GM18498 (cell line): ENCODE results near the gene GJD3.
"Not testable (repeated sequence)": the region's sequence is repeated elsewhere in the genome, so short reads cannot be mapped to it uniquely, and the experiment has no call there.

ENCODE experiments used
- ATAC-seq: cut with Tn5 transposase; IDR thresholded peaks from one replicate; pipeline ENCODE4 v1.9.1; 2021; ENCODE audit warnings: mild to moderate bottlenecking, moderate library complexity; ENCODE audit not compliant: unreplicated experiment

Gene GJD3, protein sequence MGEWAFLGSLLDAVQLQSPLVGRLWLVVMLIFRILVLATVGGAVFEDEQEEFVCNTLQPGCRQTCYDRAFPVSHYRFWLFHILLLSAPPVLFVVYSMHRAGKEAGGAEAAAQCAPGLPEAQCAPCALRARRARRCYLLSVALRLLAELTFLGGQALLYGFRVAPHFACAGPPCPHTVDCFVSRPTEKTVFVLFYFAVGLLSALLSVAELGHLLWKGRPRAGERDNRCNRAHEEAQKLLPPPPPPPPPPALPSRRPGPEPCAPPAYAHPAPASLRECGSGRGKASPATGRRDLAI

DNA sequence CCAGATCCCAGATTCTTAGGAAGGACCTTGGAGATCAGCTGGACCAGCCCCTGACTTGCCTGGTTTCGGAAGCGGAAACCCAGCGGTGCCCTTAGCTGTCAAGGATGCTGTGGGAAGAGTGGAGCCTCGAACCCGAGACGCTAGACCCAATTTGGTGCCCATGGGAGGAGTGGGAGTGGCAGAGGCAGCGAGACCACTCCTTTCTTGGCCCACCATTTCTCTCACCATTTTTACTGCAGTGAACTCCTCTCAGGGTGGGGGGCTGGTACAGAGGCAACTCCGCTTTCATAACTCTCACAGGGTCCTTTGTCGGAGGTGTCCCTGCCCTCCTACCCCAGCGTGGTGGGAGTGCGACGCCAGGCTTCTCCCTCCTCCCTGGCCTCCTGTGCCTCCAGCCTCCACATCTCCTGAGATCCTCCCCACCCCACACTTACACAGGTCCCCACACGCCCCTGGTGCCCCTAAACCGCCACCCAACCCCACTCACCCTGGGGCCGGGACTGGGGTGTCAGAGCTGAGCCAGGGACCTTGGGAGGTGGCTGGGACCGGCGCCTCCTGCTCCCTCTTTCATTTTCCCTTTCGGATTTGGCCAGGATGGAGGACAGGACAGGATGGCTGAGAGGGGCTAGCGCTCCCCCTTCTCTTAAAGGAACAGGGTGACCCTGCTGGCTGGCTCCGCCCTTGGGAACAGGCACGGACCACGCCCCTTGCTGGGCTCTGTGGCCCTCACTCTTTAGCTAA, at the start of gene GJD3:
TSS of gene GJD3 (minus strand) at position 617 of the 741 bp plus-strand sequence. CDS start 922 bp downstream, outside the sequence.
- no peak for ATAC-seq

DNA sequence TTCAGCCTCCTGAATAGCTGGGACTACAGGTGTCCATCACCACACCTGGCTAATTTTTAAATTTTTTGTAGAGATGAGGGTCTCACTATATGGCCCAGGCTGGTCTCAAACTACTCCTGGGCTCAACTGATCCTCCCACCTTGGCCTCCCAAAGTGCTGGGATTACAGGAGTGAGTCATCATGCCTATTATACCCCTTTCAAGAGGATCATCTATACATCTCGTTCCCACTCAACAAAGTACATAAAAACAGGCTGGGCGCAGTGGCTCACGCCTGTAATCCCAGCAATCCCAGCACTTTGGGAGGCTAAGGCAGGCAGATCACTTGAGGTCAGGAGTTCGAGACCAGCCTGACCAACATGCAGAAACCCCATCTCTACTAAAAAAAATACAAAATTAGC, 49.8 kb upstream of the GJD3 start:
- not testable (repeated sequence) for ATAC-seq

DNA sequence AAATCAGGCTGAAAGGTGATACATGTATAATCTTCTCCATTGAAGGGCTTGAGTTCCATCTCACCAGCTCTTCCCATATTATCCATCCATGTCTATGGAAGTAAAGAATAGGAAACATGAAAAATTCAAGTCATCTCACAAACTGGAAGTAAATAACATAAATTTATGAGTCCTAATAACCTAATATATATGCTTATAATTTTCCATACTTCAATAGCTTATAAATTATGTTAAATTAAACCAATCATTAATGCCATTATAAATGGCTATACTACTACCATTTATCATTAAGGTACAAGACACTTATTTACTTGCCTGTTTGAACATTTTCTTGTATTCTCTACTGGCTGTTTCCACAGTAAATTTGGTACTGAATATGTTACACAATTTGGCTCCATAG, 48.3 kb upstream of the GJD3 start:
- ATAC-seq: no peak

DNA sequence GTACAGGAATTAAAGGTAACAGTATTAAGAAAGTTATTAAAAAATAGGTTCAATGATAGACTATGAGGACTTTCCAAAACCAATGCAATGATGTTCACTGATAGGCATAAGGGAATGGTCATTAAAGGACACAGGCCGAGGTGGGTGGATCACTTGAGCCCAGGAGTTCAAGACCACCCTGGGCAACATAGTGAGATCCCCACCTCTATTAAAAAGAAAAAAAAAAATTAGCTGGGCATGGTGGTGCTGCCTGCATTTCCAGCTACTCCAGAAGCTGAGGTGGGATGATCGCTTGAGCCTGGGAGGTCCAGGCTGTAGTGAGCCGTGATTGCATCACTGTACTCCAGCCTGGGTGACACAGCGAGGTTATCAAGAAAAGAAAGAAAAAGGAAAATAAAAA, 47.3 kb upstream of the GJD3 start:
- ATAC-seq: no peak

DNA sequence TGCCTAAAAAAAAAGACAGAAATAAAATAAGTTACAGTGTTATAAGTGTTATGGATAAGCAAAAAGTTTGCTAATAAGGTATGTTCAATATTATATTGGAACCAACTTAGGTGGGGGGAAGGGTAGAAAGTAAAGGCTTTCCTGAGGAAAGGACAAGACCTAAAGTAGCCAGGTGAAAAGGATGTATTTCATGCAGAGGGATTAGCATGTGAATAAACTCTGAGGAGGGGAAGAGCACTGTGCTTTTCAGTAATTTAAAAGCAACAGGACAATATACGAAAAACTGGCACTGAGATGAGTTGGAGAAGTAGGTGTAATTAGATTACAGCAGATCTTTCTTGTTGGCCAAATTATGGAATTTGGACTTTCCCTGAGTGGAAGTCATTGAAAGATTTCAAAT, 45.5 kb upstream of the GJD3 start:
- ATAC-seq: no peak

DNA sequence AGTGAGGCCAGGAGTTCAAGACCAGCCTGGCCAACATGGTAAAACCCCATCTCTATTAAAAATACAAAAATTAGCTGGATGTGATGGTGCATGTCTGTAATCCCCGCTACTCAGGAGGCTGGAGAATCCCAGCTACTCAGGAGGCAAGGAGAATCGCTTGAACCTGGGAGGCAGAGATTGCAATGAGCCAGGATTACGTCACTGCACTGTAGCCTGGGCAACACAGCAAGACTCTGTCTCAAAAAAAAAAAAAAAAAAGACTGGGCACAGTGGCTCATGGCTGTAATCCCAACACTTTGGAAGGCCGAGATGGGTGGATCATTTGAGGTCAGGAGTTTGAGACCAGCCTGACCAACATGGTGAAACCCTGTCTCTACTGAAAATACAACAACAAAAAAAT, 45.0 kb upstream of the GJD3 start:
- not testable (repeated sequence) for ATAC-seq

DNA sequence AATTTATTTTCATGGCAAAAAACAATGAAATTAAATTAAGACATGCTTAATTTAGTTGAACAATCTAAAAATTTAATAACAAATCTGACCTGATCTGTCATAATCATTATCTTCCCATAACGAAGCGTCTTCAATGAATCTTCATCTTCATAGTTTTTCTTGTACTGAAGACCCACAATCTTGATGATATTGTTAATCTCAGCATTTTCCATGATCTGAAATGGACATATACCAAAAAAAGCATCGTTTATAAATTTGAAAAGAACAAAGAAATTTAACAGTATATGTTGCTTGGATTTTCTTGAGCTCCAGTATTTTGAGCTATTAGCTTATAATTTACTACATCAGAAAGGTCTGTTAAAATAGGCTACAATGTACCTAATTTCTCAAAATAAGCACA, 42.9 kb upstream of the GJD3 start:
- ATAC-seq: no peak

DNA sequence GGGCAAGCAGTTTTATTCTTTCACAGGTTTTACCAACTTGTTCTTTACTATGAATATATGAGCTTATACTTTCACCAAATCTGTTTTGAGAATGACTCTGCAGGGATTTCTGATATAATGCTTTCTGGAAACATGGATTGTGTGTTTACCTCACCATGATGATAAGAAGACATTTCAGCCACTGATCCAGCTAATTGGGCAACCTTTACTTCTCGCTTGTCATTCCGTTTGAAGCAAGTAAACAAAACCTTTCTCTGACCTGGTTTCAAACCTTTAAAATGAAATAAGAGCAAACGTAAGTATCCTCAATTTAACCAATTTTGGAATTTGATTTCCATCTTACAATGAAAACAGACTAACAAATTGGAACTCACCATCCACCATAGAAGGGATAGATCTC, 39.5 kb upstream of the GJD3 start:
- no peak for ATAC-seq

DNA sequence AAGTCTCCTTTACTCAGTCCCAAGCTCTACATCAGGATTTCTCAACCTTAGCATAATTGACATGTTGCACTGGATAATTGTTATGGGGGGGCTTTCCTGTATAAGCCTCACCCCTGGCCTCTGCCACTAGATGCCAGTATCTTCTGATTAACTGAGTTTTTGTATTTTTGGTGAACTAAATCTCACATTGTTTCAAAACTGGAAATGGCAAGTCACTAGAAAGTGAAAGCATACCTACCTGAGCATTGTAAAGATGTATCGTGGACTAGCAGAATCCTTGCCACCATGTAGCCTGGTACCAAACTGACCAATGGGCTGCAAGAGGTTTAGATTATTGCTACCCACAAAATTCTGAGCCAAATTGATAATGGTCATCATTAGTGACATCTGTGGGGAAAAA, 38.1 kb upstream of the GJD3 start:
- no peak for ATAC-seq

DNA sequence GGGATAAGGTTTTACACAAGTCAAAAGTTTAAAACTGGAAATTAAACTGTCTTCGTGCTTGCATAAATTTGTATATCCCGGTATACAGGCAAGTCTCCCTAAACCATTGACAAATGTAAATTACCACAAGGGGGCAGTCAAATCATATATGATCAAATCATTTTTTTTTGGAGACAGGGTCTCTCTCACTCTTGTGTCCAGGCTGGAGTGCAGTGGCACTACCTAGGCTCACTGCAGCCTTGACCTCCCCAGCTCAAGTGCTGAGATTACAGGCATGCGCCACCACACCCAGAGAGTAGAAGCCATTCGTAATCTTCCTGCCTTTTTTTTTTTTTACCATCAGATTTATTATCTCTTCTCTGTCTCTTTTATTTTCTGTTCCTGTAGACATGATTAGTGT, 34.6 kb upstream of the GJD3 start:
- no peak for ATAC-seq

DNA sequence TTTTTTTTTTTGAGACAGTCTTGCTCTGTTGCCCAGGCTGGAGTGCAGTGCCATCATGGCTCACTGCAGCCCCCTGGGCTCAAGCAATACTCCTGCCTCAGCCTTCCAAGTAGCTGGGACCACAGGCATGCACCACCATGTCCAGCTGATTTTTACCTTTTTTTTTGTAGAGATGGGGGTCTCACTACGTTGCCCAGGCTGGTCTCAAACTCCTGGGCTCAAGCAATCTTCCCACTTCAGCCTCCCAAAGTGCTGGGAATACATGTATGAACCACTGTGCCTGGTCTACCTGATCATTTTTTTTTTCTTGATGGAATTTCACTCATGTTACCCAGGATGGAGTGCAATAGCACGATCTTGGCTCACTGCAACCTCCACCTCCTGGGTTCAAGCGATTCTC, 22.0 kb upstream of the GJD3 start:
- ATAC-seq: not testable (repeated sequence)

DNA sequence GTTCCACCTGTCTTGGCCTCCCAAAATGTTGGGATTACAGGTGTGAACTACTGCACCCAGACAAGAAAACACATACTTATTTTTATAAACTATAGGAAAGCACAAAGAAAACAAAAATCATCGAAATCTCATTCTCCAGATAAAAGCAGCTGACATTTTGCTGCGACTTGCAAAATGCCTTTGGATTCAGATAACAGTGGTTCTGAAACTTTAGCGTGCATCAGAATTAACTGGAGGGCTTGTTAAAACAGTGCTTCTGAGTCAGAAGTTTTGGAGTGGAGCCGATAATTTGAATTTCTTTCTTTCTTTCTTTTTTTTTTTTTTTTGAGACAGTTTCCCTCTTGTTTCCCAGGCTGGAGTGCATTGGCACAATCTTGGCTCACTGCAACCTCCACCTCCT, 17.7 kb upstream of the GJD3 start:
- no peak for ATAC-seq

DNA sequence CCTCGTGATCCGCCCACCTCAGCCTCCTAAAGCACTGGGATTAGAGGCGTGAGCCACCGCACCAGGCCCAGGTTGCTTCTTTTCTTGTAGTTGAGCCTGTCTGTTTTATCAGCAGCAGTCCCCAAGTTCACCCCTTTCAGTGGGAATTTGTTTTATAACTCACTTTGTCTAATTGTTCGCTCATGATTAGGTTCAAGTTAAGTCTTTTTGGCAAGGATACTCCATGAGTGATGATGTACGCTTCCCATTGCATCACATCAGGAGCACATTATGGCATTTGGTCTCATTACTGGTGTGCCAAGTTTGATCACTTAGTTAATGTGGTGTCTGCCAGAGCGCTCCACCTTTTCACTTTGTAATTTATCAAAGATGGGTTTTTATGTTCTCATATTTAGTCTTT, 14.4 kb upstream of the GJD3 start:
- no peak for ATAC-seq

DNA sequence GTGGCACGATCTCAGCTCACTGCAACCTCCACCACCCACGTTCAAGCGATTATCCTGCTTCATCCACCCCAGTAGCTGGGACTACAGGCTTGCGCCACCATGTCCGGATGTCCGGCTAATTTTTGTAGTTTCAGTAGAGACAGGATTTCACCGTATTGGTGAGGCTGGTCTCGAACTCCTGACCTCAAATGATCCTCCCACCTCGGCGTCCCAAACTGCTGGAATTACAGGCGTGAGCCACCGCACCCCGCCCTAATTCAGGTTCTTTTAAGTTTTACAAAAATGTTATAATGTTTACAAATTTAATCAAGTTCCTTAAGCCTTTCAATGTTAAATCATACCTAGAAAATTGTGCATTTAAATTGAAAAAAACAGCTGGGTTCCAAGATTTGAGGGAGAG, 13.3 kb upstream of the GJD3 start:
- ATAC-seq: no peak

DNA sequence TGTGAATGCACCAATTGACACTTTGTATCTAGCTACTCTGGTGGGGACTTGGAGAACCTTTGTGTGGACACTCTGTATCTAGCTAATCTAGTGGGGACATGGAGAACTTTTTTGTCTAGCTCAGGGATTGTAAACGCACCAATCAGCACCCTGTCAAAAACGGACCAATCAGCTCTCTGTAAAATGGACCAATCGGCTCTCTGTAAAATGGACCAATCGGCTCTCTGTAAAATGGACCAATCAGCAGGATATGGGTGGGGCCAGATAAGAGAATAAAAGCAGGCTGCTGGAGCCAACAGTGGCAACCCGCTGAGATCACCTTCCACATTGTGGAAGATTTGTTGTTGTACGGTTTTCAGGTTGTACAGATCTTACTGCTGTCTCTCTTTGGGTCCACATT, 12.0 kb upstream of the GJD3 start:
- ATAC-seq: not testable (repeated sequence)

DNA sequence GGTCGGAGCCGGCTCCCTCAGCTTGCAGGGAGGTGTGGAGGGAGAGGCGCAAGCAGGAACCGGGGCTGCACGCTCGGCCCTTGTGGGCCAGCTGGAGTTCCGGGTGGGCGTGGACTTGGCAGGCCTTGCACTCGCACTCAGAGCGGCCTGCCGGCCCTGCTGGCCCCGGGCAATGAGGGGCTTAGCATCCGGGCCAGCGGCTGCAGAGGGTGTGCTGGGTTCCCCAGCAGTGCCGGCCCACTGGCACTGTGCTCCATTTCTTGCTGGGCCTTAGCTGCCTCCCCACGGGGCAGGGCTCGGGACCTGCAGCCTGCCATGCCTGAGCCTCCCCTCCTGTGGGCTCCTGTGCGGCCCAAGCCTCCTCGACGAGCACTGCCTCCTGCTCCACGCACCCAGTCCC, 11.2 kb upstream of the GJD3 start:
- ATAC-seq: not testable (repeated sequence)

DNA sequence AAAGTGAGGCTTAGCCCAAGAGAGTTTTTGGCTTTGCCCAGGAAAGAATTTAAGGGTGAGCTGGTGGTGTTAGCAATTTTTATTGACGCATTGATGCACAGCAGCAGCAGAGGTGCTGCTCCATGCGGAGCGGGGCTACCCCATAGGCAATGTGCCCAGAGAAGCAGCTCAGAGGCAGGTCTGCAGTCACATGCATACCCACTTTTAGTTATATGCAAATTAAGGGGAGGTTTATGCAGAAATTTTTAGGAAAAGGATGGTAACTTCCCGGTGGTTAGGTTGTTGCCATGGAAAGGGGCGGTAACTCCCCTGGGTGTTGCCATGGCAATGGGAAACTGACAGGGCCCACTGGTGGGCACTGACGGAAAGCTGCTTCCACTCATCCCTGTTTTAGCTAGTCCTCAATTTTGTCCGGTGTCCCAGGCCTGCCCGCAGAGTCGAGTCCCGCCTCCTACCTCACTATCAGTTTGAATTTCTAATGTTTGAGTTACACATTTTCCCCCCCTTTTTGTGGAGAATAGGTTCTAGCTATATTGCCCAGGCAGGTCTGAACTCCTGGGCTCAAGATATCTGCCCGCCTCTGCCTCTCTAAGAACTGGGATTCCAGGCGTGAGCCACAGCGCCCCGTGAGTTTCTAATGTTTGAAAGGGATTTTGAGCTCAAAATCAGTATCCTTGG, 10.4 kb upstream of the GJD3 start:
- no peak for ATAC-seq

DNA sequence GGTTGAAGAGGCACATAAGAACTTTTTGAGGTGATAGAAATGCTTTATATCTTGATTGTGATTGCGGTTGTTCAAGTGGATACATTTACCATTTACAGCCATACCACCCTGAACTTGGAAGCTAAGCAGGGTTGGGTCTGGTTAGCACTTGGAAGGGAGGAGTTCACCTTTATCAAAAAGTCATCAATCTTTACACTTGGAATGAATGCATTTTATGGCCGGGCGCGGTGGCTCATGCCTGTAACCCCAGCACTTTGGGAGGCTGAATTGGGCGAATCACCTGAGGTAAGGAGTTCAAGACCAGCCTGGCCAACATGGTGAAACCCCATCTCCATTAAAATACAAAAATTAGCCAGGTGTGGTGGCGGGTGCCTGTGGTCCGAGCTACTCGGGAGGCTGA, 9.5 kb upstream of the GJD3 start:
- ATAC-seq: no peak

DNA sequence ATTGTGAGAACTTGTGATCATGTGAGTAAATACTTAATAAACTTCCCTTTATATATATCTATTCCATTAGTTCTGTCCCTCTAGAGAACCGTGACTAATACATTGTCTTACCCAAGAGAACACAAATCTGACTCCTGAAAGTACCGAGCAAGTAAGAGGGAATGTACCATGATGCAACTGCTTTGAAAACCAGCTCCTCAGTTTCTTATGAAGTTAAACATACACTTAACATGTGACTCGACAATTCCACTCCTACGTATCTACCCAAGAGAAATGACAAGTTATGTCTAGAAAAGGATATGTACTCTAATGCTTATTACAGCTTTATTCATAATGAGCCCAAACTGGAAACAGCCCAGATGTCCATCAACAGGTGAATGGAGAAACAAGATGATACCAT, 8.8 kb upstream of the GJD3 start:
- ATAC-seq: no peak

DNA sequence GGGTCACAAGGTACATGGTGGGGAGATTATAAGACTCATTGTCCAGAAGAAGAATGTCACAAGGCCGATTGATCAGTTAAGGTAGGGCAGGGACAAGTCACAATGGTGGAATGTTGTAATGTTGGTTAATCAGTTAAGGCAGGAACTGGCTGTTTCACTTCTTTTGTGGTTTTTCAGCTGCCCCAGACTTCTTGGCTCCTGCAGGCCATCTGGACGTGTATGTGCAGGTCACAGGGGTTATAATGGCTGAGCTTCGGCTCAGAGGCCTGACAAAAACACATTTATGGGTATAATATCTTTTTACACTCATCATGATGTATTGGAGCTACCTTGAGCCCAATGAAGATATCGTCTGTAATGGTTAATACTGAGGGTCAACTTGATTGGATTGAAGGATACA, 8.1 kb upstream of the GJD3 start:
- ATAC-seq: not testable (repeated sequence)

DNA sequence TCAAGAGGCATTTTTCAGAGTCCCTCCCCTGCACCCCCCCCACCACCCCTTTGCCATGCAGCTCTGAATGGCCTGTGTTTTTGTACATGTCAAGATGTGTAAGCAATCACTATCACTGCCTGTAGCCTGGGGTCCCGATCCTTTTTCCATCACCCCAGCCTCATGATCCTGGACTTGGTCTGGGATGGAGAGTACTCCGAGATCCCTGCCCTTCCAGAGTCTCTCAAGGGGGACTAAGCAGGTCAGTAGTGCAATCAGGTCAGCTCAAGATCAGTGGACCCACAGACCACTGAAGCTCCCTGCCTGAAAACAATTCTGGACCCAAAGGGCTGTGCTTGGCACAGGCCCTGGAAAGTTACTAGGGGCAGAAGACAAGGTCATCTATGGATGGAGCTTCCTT, 7.5 kb upstream of the GJD3 start:
- ATAC-seq: no peak
